ENCODE results near the gene RAB11A.

DNA sequence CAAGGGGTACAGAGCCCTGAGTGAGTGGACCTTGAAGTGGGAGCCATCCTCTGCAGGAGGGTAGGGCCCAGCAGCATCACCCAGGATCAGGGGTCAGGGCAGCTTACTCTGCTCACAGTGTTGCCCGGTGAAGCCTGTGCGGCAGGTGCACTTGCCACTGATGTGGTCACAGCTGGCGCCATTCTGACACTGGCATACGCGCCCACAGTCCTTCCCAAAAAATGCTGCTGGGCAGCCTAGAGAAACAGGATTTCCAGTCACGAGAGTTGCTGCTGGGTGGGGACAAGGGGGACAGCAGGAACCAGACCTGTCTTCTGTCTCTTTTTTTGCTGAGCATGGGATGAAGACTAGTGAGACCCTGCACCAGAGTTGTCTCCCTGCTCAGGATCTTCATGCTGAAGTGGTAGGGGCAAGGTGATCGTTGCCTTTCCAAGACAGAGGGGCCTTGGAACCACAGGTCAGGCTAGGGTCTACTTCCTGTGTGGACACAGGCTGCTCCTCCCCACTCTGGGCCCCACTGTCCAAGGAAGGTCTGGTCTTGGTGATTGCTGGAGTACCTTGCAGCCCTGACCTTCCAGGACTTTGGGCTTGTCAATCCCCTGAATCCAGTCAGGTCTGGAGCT, 46.9 kb downstream of the RAB11A start:
- TF ChIP-seq POLR2A (IDR thresholded peaks at IDR 0.05) = no peak
- TF ChIP-seq EP300 (IDR thresholded peaks at IDR 0.05; ENCODE audit: low read depth) = no peak

All from transverse colon (tissue), 1 donor.